ENCODE results near the gene OSBP.

DNA sequence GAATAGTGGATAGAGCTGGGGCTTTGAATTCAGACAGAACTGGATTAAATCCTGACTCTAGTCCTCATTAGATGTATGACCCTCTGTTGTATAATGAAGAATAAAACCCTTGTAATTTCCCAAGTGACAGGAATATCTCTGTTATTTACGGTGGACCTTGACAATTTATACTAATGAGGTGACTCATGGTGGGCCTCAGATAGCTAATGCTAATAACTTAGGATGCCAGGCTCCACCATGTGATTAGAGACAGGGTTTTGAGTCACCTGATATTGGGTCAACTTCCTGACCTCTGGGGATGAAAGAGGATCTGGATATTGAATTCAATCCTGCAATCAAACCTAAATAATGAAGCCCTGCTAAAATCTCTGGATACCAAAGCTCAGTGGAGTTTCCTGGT, 33.6 kb downstream of the OSBP start:
- TF ChIP-seq EP300 (IDR thresholded peaks at IDR 0.05) = no peak
- TF ChIP-seq, protein P1, sequence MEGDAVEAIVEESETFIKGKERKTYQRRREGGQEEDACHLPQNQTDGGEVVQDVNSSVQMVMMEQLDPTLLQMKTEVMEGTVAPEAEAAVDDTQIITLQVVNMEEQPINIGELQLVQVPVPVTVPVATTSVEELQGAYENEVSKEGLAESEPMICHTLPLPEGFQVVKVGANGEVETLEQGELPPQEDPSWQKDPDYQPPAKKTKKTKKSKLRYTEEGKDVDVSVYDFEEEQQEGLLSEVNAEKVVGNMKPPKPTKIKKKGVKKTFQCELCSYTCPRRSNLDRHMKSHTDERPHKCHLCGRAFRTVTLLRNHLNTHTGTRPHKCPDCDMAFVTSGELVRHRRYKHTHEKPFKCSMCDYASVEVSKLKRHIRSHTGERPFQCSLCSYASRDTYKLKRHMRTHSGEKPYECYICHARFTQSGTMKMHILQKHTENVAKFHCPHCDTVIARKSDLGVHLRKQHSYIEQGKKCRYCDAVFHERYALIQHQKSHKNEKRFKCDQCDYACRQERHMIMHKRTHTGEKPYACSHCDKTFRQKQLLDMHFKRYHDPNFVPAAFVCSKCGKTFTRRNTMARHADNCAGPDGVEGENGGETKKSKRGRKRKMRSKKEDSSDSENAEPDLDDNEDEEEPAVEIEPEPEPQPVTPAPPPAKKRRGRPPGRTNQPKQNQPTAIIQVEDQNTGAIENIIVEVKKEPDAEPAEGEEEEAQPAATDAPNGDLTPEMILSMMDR (IDR thresholded peaks at IDR 0.05) = no peak

Measured in upper lobe of left lung (tissue), 4 donors.